B cell (primary cell): ENCODE data around the gene MBD3L2. TPM values are rescaled to one million over a fixed set of nuclear protein-coding genes. Genes with fewer than 3 reads are reported as not detected.
A peak's percentile ranks its signal among the peaks of the same experiment; 100 is the strongest.

Source experiments
- ATAC-seq: fragments of 200-7000 bp; cut with Tn5 transposase; one replicate; pipeline ENCODE4 v1.10.0; 2021; ENCODE audit warnings: low read depth, mild to moderate bottlenecking, moderate number of reproducible peaks, moderate library complexity
- CTCF ChIA-PET: fragments of 350-600 bp; sonication (Branson Sonifier 250); formaldehyde crosslinking; loops from one replicate; lab custom pipeline; 2021; ENCODE audit warnings: antibody characterized with exemption, inconsistent platforms; lab: Charles Lee
- POLR2A ChIA-PET: fragments of 350-600 bp; sonication (Branson Sonifier 250); formaldehyde crosslinking; loops from one replicate; lab custom pipeline; 2021; ENCODE audit warnings: antibody characterized with exemption; lab: Charles Lee
- DNase-seq: peaks from one replicate; pipeline ENCODE4 v3.0.0; 2013
- H2AFZ ChIP-seq: 2 replicates; pipeline ENCODE4 v1.6.1; 2012; ENCODE audit warnings: mild to moderate bottlenecking, low read depth, low read length; ENCODE audit not compliant: insufficient read depth, poor library complexity, severe bottlenecking
- H3K27ac ChIP-seq, 2 donors: 1 replicate in 1 of 2; 2 replicates in 1 of 2; pipeline ENCODE4 v1.5.1; 2012 to 2013; ENCODE audit warnings: low read length in 2 of 2, mild to moderate bottlenecking in 2 of 2, moderate library complexity in 1 of 2
- H3K27me3 ChIP-seq, 4 experiments: fragments of 200-600 bp in 1 of 4; sonication (generic) in 1 of 4; replicated peaks in 1 of 4; 1 replicate in 2 of 4; 2 replicates in 2 of 4; pipeline versions ENCODE4 v1.6.1 to v1.7.0; 2013 to 2016; ENCODE audit warnings: low read length in 3 of 4, mild to moderate bottlenecking in 2 of 4, mixed read lengths in 1 of 4, moderate library complexity in 1 of 4; ENCODE audit not compliant: insufficient read depth in 4 of 4, control insufficient read depth in 3 of 4; ENCODE audit errors: control extremely low read depth in 1 of 4
- H3K36me3 ChIP-seq, 2 experiments: replicated peaks in 1 of 2; 1 replicate in 1 of 2; 2 replicates in 1 of 2; pipeline versions ENCODE4 v1.6.1 to v1.7.1; 2013; ENCODE audit warnings: low read length in 1 of 2; ENCODE audit not compliant: insufficient read depth in 2 of 2, control insufficient read depth in 1 of 2; ENCODE audit errors: control extremely low read depth in 1 of 2, extremely low read depth in 1 of 2
- H3K4me1 ChIP-seq, 2 donors: fragments of 200-600 bp in 1 of 2; sonication (generic) in 1 of 2; 1 replicate in 1 of 2; 2 replicates in 1 of 2; pipeline versions ENCODE4 v1.5.1 to v1.6.1; 2013 to 2017; ENCODE audit warnings: low read length in 2 of 2; ENCODE audit not compliant: control insufficient read depth in 2 of 2, insufficient read depth in 2 of 2
- H3K4me2 ChIP-seq: replicated peaks from 2 replicates; pipeline ENCODE3; 2012; ENCODE audit warnings: mild to moderate bottlenecking, low read depth, low read length; ENCODE audit not compliant: poor library complexity, severe bottlenecking
- H3K4me3 ChIP-seq, 5 experiments: fragments of 200-600 bp in 1 of 5; sonication (generic) in 1 of 5; 1 replicate in 3 of 5; 2 replicates in 2 of 5; pipeline versions ENCODE4 v1.5.1 to v1.7.0; 2011 to 2016; ENCODE audit warnings: low read length in 4 of 5, mild to moderate bottlenecking in 4 of 5, low read depth in 2 of 5, control low read depth in 1 of 5, moderate library complexity in 1 of 5; ENCODE audit not compliant: insufficient read depth in 1 of 5; ENCODE audit errors: control extremely low read depth in 1 of 5, extremely low read depth in 1 of 5
- H3K79me2 ChIP-seq: fragments of 200-600 bp; sonication (generic); one replicate; pipeline ENCODE4 v1.6.0; 2016; ENCODE audit warnings: low read length; ENCODE audit not compliant: control insufficient read depth, insufficient read depth
- H3K9ac ChIP-seq: fragments of 200-600 bp; sonication (generic); 2 replicates; pipeline ENCODE4 v1.6.1; 2017; ENCODE audit warnings: mild to moderate bottlenecking, low read length, moderate library complexity
- H3K9me3 ChIP-seq, 3 donors: one replicate each; pipeline versions ENCODE4 v1.6.1 to v1.7.1; 2013; ENCODE audit warnings: low read length in 2 of 3; ENCODE audit not compliant: control insufficient read depth in 2 of 3, insufficient read depth in 1 of 3; ENCODE audit errors: control extremely low read depth in 1 of 3
- H4K20me1 ChIP-seq: 2 replicates; pipeline ENCODE4 v1.6.0; 2012; ENCODE audit warnings: mild to moderate bottlenecking, low read length; ENCODE audit not compliant: insufficient read depth, control insufficient read depth, poor library complexity, severe bottlenecking
- H3K27ac Mint-ChIP-seq: one replicate; pipeline ENCODE4 v1.8.0; 2021; ENCODE audit warnings: mixed read lengths
- H3K27me3 Mint-ChIP-seq: one replicate; pipeline ENCODE4 v1.8.0; 2021; ENCODE audit warnings: mixed read lengths
- H3K4me1 Mint-ChIP-seq: one replicate; pipeline ENCODE4 v1.8.0; 2021; ENCODE audit warnings: mixed read lengths
- H3K4me3 Mint-ChIP-seq: one replicate; pipeline ENCODE4 v1.8.0; 2021; ENCODE audit warnings: mixed read lengths
- H3K9me3 Mint-ChIP-seq: one replicate; pipeline ENCODE4 v1.8.0; 2022; ENCODE audit warnings: mixed read lengths; ENCODE audit not compliant: insufficient read depth
- CTCF ChIP-seq: fragments of 200-600 bp; IDR thresholded peaks from one replicate; pipeline ENCODE4 v1.8.0; 2022; ENCODE audit warnings: antibody characterized with exemption, mild to moderate bottlenecking
- EZH2 ChIP-seq: IDR thresholded peaks from 2 replicates; pipeline ENCODE4 v1.6.1; 2012; ENCODE audit warnings: borderline replicate concordance, low read depth, mild to moderate bottlenecking, moderate library complexity, low read length; ENCODE audit not compliant: insufficient read depth, poor library complexity, severe bottlenecking
- WGBS: methylation state at CpG from one replicate; pipeline ENCODE4 v1.1.5; 2013; ENCODE audit warnings: missing lambda C conversion rate; ENCODE audit not compliant: insufficient coverage; 5-methylcytosine and 5-hydroxymethylcytosine counted together
- intact Hi-C: fragments of 100-400 bp; cut with micrococcal nuclease; formaldehyde crosslinking; loops from one replicate; pipeline ENCODE4 v1.10.0; 2022
- polyA plus RNA-seq: library from polyadenylated mRNA; depleted of rRNA; stranded (reverse); fragments of >200 nt; gene quantifications from 2 replicates; pipeline ENCODE4 v1.2.3, GENCODE V29; 2012
- total RNA-seq, 2 donors: library from RNA; stranded (reverse); fragments of 120-200 nt in 1 of 2; gene quantifications; 1 replicate in 1 of 2; 2 replicates in 1 of 2; pipeline versions ENCODE4 v1.2.3 to v1.2.4, GENCODE V29; 2013 to 2022

The MBD3L2 gene
- total and polyA plus RNA-seq, 2 donors (not counting 1 experiment from before 2014, with no cell fraction given), result not detected

DNA sequence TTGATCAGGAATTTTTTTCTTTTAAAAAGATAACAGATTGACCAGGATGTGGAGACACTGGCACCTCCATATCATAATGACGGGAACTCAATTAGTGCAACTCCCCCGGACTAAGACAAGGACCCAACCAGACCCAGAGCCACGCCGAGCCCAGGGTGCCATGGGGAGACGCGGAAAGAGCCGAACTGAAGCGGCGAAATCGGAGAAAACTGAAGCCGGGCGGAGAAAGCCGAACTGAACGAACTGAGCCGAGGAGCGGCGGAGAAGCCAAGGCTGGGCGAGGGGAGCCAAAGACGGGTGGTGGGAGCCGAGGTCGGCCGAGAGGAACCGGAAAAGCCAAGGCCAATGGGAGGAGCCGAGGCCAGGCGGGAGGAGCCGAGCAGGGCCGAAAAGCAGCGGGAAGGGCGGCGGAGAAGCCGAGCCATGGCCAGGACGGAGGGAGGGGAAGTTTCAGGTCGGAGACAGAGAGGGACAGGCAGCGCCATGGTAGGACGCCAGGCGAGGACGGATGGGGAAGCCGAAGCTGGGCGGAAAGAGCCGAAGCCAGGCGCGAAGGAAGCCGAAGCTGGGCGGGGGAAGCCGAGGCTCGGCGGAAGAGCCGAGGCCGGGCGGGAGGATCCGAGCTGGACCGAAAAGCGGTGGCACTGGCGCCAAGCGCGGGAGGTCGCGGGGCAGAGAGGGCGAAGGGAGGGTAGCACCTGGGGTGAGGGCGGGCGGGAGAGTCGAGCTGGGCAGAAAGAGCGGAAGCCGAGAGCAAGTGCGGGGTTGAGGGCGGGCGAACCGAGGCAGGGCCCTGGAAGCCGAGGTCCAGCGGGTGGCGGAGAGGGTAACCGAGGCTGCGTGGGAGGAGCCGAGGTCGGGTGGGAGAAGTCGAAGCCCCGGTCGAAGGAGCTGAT, 49.8 kb downstream of the MBD3L2 start:
- Mint-ChIP-seq H3K4me3 (peak overlapping the region; percentile 93), H3K27ac (peak overlapping the region; percentile 90), H3K9me3 (peaks cover 15% of the 10 kb centered on the region), H3K4me1 (peaks cover 23% of the 10 kb centered on the region), H3K27me3 (no peaks in the 10 kb centered on the region)
- H3K27ac ChIP-seq, result peak overlapping the region; percentile 76 to 93
- no peaks in the 10 kb centered on the region for H3K27me3 ChIP-seq
- intact Hi-C loops, result loop anchor here (1.0 to 5.0 kb wide), 3 partner anchors 30 to 578 kb away; partner anchors contain the start of genes MCEMP1 and ZNF557
- no peaks in the 10 kb centered on the region for H4K20me1 ChIP-seq
- peak overlapping the region; percentile 99 for H3K4me2 ChIP-seq
- DNase-seq (peak; percentile 91), ATAC-seq (peak; percentile 91)
- H3K79me2 ChIP-seq, result no peaks in the 10 kb centered on the region
- H3K4me1 ChIP-seq, result peaks cover 10 to 14% of the 10 kb centered on the region in 2 donors
- H2AFZ ChIP-seq, result peak overlapping the region; percentile 100
- H3K4me3 ChIP-seq, result peak overlapping the region; percentile 46 to 87 (median 82)
- TF ChIP-seq CTCF, result no peak
- TF ChIP-seq EZH2, result no peak
- H3K9me3 ChIP-seq, result peaks cover 1 to 31% (median 13%) of the 10 kb centered on the region in 3 donors
- H3K9ac ChIP-seq, result peak overlapping the region; percentile 97
- H3K36me3 ChIP-seq, result no peaks in the 10 kb centered on the region
- WGBS, result under 1% methylated on average over 78 of the region's 78 CpGs
- CTCF ChIA-PET, result interaction anchor here (0.6 to 1.2 kb wide), 12 partner anchors 21 to 1813 kb away, joined by 3 to 7 read pairs (median 4); no protein-coding TSS in a partner anchor
- POLR2A ChIA-PET, result interaction anchor here (0.7 to 1.3 kb wide), 4 partner anchors 30 to 250 kb away, joined by 3 to 9 read pairs (median 6); partner anchors contain the start of genes ARHGEF18 and ZNF557
